ENCODE measurements around the gene KDM4C. TPM values are rescaled to one million over a fixed set of nuclear protein-coding genes. Genes with fewer than 3 reads are reported as not detected.
A peak's percentile ranks its signal among the peaks of the same experiment; 100 is the strongest.
"Not testable (repeated sequence)": the region's sequence is repeated elsewhere in the genome, so short reads cannot be mapped to it uniquely, and the experiment has no call there.

KDM4C gene
- total and polyA plus RNA-seq, 10 donors = 11.1 to 85.5 (median 61.9) TPM

DNA sequence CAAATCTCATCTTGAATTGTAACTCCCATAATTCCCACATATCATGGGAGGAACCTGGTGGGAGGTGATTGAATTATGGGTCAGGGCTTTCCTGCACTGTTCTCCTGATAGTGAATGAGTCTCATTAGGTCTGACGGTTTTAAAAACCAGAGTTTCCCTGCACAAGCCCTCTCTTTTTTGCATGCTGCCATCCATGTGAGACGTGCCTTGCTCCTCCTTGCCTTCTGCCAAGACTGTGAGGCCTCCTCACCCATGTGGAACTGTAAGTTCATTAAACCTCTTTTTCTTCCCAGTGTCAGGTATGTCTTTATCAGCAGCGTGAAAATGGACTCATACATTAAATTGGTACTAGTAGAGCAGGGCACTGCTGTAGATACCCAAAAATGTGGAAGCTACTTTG is 22.4 kb upstream of the KDM4C start:
- H3K4me1 ChIP-seq = no peaks in the 10 kb centered on the region
- TF ChIP-seq POLR2A (IDR thresholded peaks at IDR 0.05) = no peak
- WGBS, 5 donors = 84 to 96% (median 92%) methylated on average over 3 of the region's 3 CpGs
- no peaks in the 10 kb centered on the region for H3K27me3 ChIP-seq (replicated peaks in 1 of 7)
- no peak overlapping the region for H3K27ac ChIP-seq
- intact Hi-C loops (cut with DNase I; ENCODE audit: low total_unique reads) = no loop called here
- no peaks in the 10 kb centered on the region for H3K36me3 ChIP-seq
- H3K9me3 ChIP-seq = no peaks in the 10 kb centered on the region
- DNase-seq = no peak
- H3K4me3 ChIP-seq = no peak overlapping the region

- TF ChIP-seq POLR2A (IDR thresholded peaks at IDR 0.05) = no peak
- peak in 5 of 11 experiments; percentile 16 to 26 (median 24) for TF ChIP-seq CTCF (IDR thresholded peaks at IDR 0.05 in 8 of 11, conservative IDR thresholded peaks at IDR 0.05 in 3 of 11)
- TF ChIP-seq POLR2AphosphoS5 (IDR thresholded peaks at IDR 0.05) = no peak
- Histone ChIP-seq H3K27me3 (replicated peaks in 1 of 7) (no peaks in the 10 kb centered on the region), H3K4me1 (no peaks in the 10 kb centered on the region), H3K36me3 (no peaks in the 10 kb centered on the region), H3K9me3 (no peaks in the 10 kb centered on the region), H3K27ac (no peak overlapping the region), H3K4me3 (no peak overlapping the region)
- WGBS, 5 donors = 0 to 17% (median 10%) methylated on average over 1 of the region's 1 CpG
- no peak for DNase-seq
- intact Hi-C loops (cut with DNase I; ENCODE audit: low total_unique reads) = no loop called here
Measured at GRCh38 chr9:6739218-6739617, 18.6 kb upstream of the KDM4C start.

DNA sequence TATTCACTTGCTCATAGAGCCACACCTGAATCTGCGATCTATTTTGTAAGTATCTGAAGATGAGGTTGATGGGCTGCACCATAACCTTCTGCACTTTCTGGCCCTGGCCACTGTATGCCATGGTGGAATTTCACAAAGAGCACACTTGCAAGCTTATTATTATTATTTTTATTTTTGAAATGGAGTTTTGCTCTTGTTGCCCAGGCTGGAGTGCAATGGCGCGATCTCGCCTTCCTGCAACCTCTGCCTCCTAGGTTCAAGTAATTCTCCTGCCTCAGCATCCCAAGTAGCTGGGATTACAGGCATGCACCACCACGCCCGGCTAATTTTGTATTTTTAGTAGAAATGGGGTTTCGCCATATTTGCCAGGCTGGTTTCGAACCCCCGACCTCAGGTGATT is 8.9 kb upstream of the KDM4C start:
- H3K36me3 ChIP-seq; H3K9me3 ChIP-seq; H3K27me3 ChIP-seq (replicated peaks in 1 of 7); intact Hi-C loops (cut with DNase I; ENCODE audit: low total_unique reads); H3K4me3 ChIP-seq: not testable (repeated sequence)
- peak; percentile 28 for DNase-seq
- Histone ChIP-seq H3K4me1 (peaks cover 0 to 20% (median 4%) of the 10 kb centered on the region in 6 donors), H3K27ac (peak overlapping the region in 1 of 8 donors; percentile 88)
- WGBS, 5 donors = 93 to 98% (median 96%) methylated on average over 9 of the region's 9 CpGs

- H3K36me3 ChIP-seq; intact Hi-C loops (cut with DNase I; ENCODE audit: low total_unique reads); H3K27me3 ChIP-seq (replicated peaks in 1 of 7); H3K9me3 ChIP-seq; H3K4me3 ChIP-seq: not testable (repeated sequence)
- peak; percentile 20 for DNase-seq
- Histone ChIP-seq H3K27ac (peak overlapping the region in 2 of 8 donors; percentile 22 to 98), H3K4me1 (peaks cover 5 to 43% (median 17%) of the 10 kb centered on the region in 6 donors)
- WGBS, 5 donors = 91 to 96% (median 95%) methylated on average over 10 of the region's 10 CpGs
Measured at GRCh38 chr9:6754861-6755260, 2.9 kb upstream of the KDM4C start.

DNA sequence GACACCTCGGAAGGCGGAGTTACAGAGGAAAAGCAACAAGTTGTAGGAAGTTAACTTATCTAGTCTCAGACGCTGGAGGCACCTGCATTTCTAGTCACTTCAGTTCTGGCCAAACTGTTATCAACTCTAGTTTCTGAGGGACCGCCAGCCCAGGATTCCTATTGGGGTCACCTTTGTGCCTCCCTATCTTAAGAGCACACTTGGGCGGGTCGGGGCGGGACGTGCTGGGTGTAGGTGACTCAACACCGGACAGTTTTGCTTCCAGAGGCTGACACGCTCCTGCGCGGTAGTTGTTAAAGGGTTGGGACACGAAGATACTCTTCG is 679 bp upstream of the KDM4C start:
- TF ChIP-seq CTCF (IDR thresholded peaks at IDR 0.05 in 8 of 11, conservative IDR thresholded peaks at IDR 0.05 in 3 of 11) = no peak
- TF ChIP-seq POLR2A (IDR thresholded peaks at IDR 0.05) = peak in 2 of 3 donors; percentile 28 to 74
- peak in 1 of 3 donors; percentile 26 for TF ChIP-seq POLR2AphosphoS5 (IDR thresholded peaks at IDR 0.05)
- Histone ChIP-seq H3K36me3 (no peaks in the 10 kb centered on the region), H3K9me3 (no peaks in the 10 kb centered on the region), H3K27ac (peak overlapping the region; percentile 93 to 100 (median 98)), H3K27me3 (replicated peaks in 1 of 7) (no peaks in the 10 kb centered on the region), H3K4me1 (peaks cover 8 to 50% (median 28%) of the 10 kb centered on the region in 6 donors), H3K4me3 (peak overlapping the region; percentile 52 to 99 (median 91))
- WGBS, 5 donors = 0 to 2% (median 1%) methylated on average over 10 to 14 of the region's 14 CpGs
- intact Hi-C loops (cut with DNase I; ENCODE audit: low total_unique reads) = no loop called here
- no peak for DNase-seq

GRCh38 chr9:6758248-6758497 is 400 bp downstream of the KDM4C start:
- Histone ChIP-seq H3K36me3 (no peaks in the 10 kb centered on the region), H3K4me3 (peak overlapping the region; percentile 52 to 99 (median 91)), H3K27me3 (replicated peaks in 1 of 7) (no peaks in the 10 kb centered on the region), H3K27ac (peak overlapping the region; percentile 93 to 100 (median 98)), H3K9me3 (no peaks in the 10 kb centered on the region), H3K4me1 (peaks cover 8 to 53% (median 28%) of the 10 kb centered on the region in 6 donors)
- intact Hi-C loops (cut with DNase I; ENCODE audit: low total_unique reads) = no loop called here
- 0 to 1% (median 0%) methylated on average over 12 to 35 of the region's 35 CpGs for WGBS, 5 donors
- no peak for DNase-seq
- TF ChIP-seq POLR2A (IDR thresholded peaks at IDR 0.05) (no peak), POLR2AphosphoS5 (IDR thresholded peaks at IDR 0.05) (no peak)
